Type B pancreatic cell (in vitro differentiated cells): ENCODE measurements around the gene CCDC149. TPM values are rescaled to one million over a fixed set of nuclear protein-coding genes. Genes with fewer than 3 reads are reported as not detected.
A peak's percentile ranks its signal among the peaks of the same experiment; 100 is the strongest.
"Not testable (repeated sequence)": the region's sequence is repeated elsewhere in the genome, so short reads cannot be mapped to it uniquely, and the experiment has no call there.

Experiments used
- DNase-seq: peaks from one replicate; pipeline ENCODE4 v3.0.0; 2021; ENCODE audit warnings: mixed read lengths; ENCODE audit not compliant: unreplicated experiment; ENCODE audit errors: extremely low spot score
- H3K27ac Mint-ChIP-seq: 2 replicates; pipeline ENCODE4 v1.8.0; 2021; ENCODE audit warnings: mild to moderate bottlenecking, mixed read lengths
- H3K27me3 Mint-ChIP-seq: 2 replicates; pipeline ENCODE4 v1.8.0; 2021; ENCODE audit warnings: mixed read lengths
- H3K36me3 Mint-ChIP-seq: 2 replicates; pipeline ENCODE4 v1.8.0; 2021; ENCODE audit warnings: mixed read lengths
- H3K4me1 Mint-ChIP-seq: one replicate; pipeline ENCODE4 v1.8.0; 2021; ENCODE audit warnings: mixed read lengths; ENCODE audit not compliant: unreplicated experiment
- H3K4me3 Mint-ChIP-seq: 2 replicates; pipeline ENCODE4 v1.8.0; 2021; ENCODE audit warnings: mild to moderate bottlenecking, mixed read lengths
- H3K9me3 Mint-ChIP-seq: 2 replicates; pipeline ENCODE4 v1.8.0; 2021; ENCODE audit warnings: mixed read lengths
- total RNA-seq: library from RNA; stranded (reverse); gene quantifications from 2 replicates; pipeline ENCODE4 v1.2.1, GENCODE V29; 2021; ENCODE audit warnings: low replicate concordance
- TF ChIP-seq, protein P1 (sequence below): fragments of 200-600 bp; sonication (generic); conservative IDR thresholded peaks from 2 replicates; pipeline ENCODE4 v1.5.0; 2021; ENCODE audit warnings: antibody characterized with exemption, mild to moderate bottlenecking

Gene CCDC149
- total RNA-seq, 1 donor from 2014 or later, result 8.8 TPM

DNA sequence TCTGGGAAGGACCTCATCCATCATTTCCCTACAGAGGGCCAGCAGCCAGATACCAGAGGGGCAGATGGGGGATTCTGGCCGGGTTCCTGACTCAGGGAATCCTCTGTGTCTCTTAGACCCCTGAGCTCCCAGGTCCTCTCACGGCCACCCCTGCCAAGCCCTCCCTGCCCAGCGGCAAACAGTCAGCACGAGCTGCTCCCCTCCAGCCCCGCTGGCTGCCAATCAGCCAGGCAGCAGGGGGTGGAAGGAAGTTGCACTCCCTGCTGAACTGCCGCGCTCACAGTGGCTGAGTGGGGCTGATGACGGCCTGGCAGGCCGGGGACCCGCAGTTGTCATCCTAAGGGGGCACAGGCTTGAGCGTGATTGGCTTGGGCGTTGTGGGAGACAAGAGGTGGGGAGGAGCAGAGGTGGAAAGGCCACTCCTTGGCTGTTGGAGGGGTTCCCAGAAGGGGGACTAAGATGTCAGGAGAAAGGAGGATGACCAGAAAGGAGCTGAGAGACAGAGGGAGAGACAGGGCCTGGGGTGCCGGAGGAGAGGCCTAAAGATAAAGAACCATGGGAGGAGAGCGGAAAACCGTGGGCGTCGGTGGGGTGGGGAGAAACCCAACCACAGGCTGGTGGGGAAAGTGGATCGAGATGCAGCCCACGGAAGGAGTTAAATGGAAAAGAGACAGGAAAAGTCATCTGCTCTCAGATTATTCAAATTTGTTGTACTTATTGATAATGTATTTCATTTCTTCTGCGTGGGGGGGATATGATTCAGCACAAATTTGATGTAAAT lies 4.4 kb upstream of the CCDC149 start:
- Mint-ChIP-seq H3K36me3 (peaks cover 3% of the 10 kb centered on the region), H3K4me1 (no peaks in the 10 kb centered on the region), H3K27ac (no peak overlapping the region), H3K4me3 (no peak overlapping the region), H3K9me3 (peaks cover 6% of the 10 kb centered on the region), H3K27me3 (peaks cover 3% of the 10 kb centered on the region)
- TF ChIP-seq, protein P1, sequence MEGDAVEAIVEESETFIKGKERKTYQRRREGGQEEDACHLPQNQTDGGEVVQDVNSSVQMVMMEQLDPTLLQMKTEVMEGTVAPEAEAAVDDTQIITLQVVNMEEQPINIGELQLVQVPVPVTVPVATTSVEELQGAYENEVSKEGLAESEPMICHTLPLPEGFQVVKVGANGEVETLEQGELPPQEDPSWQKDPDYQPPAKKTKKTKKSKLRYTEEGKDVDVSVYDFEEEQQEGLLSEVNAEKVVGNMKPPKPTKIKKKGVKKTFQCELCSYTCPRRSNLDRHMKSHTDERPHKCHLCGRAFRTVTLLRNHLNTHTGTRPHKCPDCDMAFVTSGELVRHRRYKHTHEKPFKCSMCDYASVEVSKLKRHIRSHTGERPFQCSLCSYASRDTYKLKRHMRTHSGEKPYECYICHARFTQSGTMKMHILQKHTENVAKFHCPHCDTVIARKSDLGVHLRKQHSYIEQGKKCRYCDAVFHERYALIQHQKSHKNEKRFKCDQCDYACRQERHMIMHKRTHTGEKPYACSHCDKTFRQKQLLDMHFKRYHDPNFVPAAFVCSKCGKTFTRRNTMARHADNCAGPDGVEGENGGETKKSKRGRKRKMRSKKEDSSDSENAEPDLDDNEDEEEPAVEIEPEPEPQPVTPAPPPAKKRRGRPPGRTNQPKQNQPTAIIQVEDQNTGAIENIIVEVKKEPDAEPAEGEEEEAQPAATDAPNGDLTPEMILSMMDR, result no peak
- DNase-seq, result no peak

DNA sequence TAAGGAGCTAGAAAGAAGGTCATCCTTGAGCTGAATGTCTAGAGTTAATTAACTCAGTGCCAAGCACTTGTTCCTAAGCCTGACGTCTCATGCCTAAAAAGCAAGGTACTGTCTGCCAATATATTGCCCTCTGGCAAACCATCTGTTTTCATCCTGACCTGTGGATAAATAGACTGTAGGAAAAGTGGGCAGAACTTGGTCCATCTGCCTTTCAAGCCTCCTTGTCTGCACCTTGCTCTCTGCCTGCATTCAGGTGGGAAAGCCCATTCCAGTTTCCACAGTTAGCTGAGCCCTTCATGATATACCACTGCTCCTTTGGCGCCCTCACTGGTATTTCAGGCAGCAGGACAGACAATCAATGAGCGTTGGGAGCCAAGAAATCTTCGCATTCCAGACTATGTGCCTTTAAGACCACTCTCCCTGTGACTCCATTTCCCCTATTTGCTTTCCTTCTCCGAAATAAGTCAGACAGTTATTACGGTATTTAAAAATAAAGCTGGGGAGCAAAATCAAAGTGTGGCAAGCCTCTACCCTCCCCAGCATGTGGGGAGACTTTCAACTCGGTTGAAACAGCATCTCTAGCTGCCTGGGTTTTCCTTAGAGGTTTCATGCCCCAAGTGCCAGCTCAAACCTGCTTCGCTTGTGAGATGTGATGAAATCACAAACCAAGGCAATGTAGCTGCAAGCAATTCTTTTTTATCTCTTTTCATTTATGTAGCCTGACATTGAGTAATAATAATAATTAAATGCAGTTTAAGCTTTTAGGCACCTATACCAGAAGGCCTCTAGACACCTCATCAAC lies 2.5 kb upstream of the CCDC149 start:
- peaks cover 5% of the 10 kb centered on the region for H3K4me1 Mint-ChIP-seq
- H3K4me3 Mint-ChIP-seq, result peak overlapping the region; percentile 13
- no peak overlapping the region for H3K27ac Mint-ChIP-seq
- TF ChIP-seq, protein P1, result no peak
- H3K9me3 Mint-ChIP-seq, result peaks cover 6% of the 10 kb centered on the region
- H3K36me3 Mint-ChIP-seq, result peaks cover 10% of the 10 kb centered on the region
- no peak for DNase-seq
- H3K27me3 Mint-ChIP-seq, result no peaks in the 10 kb centered on the region

DNA sequence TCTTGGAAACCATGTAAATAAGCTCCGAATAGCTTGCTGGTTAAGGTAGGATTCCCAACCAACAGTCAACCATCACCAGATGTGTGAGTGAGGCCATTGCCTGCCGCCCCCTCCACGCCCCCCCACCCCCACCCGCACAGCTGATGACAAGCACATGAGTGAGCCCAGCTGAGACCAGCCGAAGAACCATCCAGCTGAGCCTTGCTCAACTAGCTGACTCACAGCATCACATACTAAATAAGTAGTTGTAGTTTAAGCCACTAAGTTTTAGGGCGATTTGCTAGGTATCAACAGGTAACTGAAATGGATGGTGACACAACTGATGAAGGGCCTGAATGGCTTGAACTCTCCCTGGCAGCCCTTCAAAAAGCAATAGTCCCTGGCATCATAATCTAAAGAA lies 1.6 kb upstream of the CCDC149 start:
- no peak for DNase-seq
- TF ChIP-seq, protein P1, result no peak
- Mint-ChIP-seq H3K27me3 (no peaks in the 10 kb centered on the region), H3K4me3 (peak overlapping the region; percentile 10), H3K4me1 (peaks cover 5% of the 10 kb centered on the region), H3K36me3 (peaks cover 18% of the 10 kb centered on the region), H3K9me3 (peaks cover 13% of the 10 kb centered on the region), H3K27ac (no peak overlapping the region)

- no peak for DNase-seq
- Mint-ChIP-seq H3K9me3 (peaks cover 9% of the 10 kb centered on the region), H3K4me3 (peak overlapping the region; percentile 87), H3K4me1 (peaks cover 5% of the 10 kb centered on the region), H3K36me3 (peaks cover 23% of the 10 kb centered on the region), H3K27me3 (no peaks in the 10 kb centered on the region), H3K27ac (peak overlapping the region; percentile 81)
- TF ChIP-seq, protein P1, result no peak
These were observed 260 bp upstream of the CCDC149 start for GRCh38 chr4:24913119-24913485.

DNA sequence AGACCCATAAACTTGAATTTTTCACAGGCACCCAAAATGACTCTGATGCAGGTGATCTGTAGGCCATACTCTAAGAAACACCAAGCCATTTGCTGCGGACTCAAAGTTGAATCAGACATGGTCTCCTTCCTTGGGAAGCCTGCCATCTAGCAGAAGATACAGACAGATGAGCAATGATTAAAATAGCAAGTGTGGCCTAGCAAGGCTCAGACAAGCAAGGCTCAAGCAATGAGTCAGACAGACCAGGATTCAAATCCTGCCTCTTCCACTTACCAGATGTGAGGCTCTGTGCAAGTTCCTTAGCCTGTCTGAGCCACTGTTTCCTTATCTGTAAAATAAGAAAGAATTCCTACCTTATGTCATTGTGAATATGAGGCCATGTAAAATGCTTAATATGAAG lies 2.3 kb downstream of the CCDC149 start:
- Mint-ChIP-seq H3K4me3 (no peak overlapping the region), H3K27ac (no peak overlapping the region), H3K9me3 (peaks cover 9% of the 10 kb centered on the region), H3K36me3 (peaks cover 23% of the 10 kb centered on the region), H3K4me1 (peaks cover 5% of the 10 kb centered on the region), H3K27me3 (no peaks in the 10 kb centered on the region)
- TF ChIP-seq, protein P1, result no peak
- no peak for DNase-seq

- not testable (repeated sequence) for DNase-seq, H3K27me3 Mint-ChIP-seq, H3K4me1 Mint-ChIP-seq, H3K4me3 Mint-ChIP-seq, H3K9me3 Mint-ChIP-seq, H3K27ac Mint-ChIP-seq
- H3K36me3 Mint-ChIP-seq, result peaks cover 23% of the 10 kb centered on the region
These were observed 3.2 kb downstream of the CCDC149 start for GRCh38 chr4:24909606-24910005.
